ENCODE results near the gene PAPPA2. TPM values are rescaled to one million over a fixed set of nuclear protein-coding genes. Genes with fewer than 3 reads are reported as not detected.
A peak's percentile ranks its signal among the peaks of the same experiment; 100 is the strongest.

The PAPPA2 gene
- total and polyA plus RNA-seq, 7 donors, result under 0.01 to 3.9 (median 1.2) TPM; not detected in 1

GRCh38 chr1:176878750-176879536 is 416.0 kb downstream of the PAPPA2 start:
- DNase-seq, result no peak
- H3K27me3 ChIP-seq, result no peaks in the 10 kb centered on the region
- 70 to 72% methylated on average over 12 of the region's 12 CpGs for WGBS, 2 donors
- no peaks in the 10 kb centered on the region for H3K36me3 ChIP-seq
- intact Hi-C loops (cut with DNase I), result no loop called here
- H3K4me3 ChIP-seq, result no peak overlapping the region
- H3K4me1 ChIP-seq, result peaks cover 0 to 6% (median 6%) of the 10 kb centered on the region in 4 donors
- H3K9me3 ChIP-seq, result no peaks in the 10 kb centered on the region
- H3K27ac ChIP-seq, result no peak overlapping the region
- TF ChIP-seq CTCF (IDR thresholded peaks at IDR 0.05) (no peak), POLR2A (IDR thresholded peaks at IDR 0.05) (no peak), EP300 (IDR thresholded peaks at IDR 0.05) (no peak), POLR2AphosphoS5 (IDR thresholded peaks at IDR 0.05) (no peak)

DNA sequence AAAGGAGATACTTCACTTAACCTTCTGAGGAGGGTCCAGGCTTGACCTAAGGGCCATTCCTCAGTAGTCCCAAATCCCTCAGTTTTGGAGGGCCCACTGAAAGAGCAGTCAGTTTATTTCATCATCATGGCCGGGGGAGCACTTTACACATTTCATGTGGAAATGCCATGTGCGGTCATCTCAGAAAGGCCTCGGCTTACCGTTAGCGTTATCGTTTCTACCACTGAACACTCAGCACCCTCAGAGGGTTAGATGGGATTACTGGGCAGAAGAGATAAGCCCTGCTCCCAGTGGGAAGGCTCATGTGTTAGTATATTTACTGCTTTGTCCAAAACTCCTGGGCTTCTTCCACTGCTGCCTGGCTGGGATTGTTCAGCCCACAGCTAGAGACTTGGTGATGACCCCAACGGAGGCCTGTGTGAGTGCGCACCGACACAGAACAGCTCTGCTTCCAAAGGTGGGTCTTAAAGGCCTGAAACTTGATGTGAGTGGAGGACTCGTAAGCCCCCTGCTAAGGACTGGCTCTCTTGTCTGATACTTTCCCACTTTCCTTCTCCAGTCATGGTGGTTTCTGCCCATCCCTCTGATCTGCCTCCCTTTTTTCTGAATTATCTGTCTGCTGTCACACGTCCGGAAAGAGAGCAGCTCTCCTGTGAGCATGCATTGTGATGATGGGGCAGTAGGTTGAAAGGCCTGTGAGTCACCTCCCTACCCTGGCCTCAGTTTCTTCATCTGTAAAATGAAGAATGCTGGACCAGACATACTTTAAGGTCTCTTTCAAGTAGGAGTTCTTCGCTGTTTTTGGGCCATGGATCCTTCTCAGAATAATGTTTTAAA is 417.0 kb downstream of the PAPPA2 start:
- intact Hi-C loops (cut with DNase I), result no loop called here
- H3K4me3 ChIP-seq, result no peak overlapping the region
- peaks cover 0 to 6% (median 6%) of the 10 kb centered on the region in 4 donors for H3K4me1 ChIP-seq
- no peak for DNase-seq
- H3K9me3 ChIP-seq, result no peaks in the 10 kb centered on the region
- H3K27me3 ChIP-seq, result no peaks in the 10 kb centered on the region
- TF ChIP-seq POLR2A (IDR thresholded peaks at IDR 0.05), result no peak
- 89 to 95% methylated on average over 13 of the region's 13 CpGs for WGBS, 2 donors
- no peaks in the 10 kb centered on the region for H3K36me3 ChIP-seq
- no peak overlapping the region for H3K27ac ChIP-seq

- WGBS, 2 donors, result 11 to 17% methylated on average over 9 of the region's 9 CpGs
- intact Hi-C loops (cut with DNase I), result loop anchor here (1.0 kb wide), 2 partner anchors 322 to 506 kb away; no protein-coding TSS in a partner anchor
- peak; percentile 81 for DNase-seq
- H3K27me3 ChIP-seq, result no peaks in the 10 kb centered on the region
- H3K9me3 ChIP-seq, result no peaks in the 10 kb centered on the region
- H3K4me1 ChIP-seq, result peaks cover 0 to 6% (median 6%) of the 10 kb centered on the region in 4 donors
- H3K27ac ChIP-seq, result no peak overlapping the region
- H3K4me3 ChIP-seq, result no peak overlapping the region
- no peaks in the 10 kb centered on the region for H3K36me3 ChIP-seq
- TF ChIP-seq POLR2AphosphoS5 (IDR thresholded peaks at IDR 0.05) (no peak), CTCF (IDR thresholded peaks at IDR 0.05) (peak; percentile 57 to 90 (median 82))
Observed at GRCh38 chr1:176880955-176881595, 418.1 kb downstream of the PAPPA2 start.

GRCh38 chr1:176884286-176884685 is 421.3 kb downstream of the PAPPA2 start:
- Histone ChIP-seq H3K9me3 (no peaks in the 10 kb centered on the region), H3K4me3 (no peak overlapping the region), H3K36me3 (no peaks in the 10 kb centered on the region), H3K27ac (no peak overlapping the region), H3K27me3 (no peaks in the 10 kb centered on the region), H3K4me1 (peaks cover 0 to 6% (median 6%) of the 10 kb centered on the region in 4 donors)
- intact Hi-C loops (cut with DNase I), result no loop called here
- TF ChIP-seq POLR2AphosphoS5 (IDR thresholded peaks at IDR 0.05) (no peak), CTCF (IDR thresholded peaks at IDR 0.05) (no peak), EP300 (IDR thresholded peaks at IDR 0.05) (no peak), POLR2A (IDR thresholded peaks at IDR 0.05) (no peak)
- DNase-seq, result no peak
- 74 to 77% methylated on average over 4 of the region's 4 CpGs for WGBS, 2 donors

GRCh38 chr1:176884911-176885310 is 421.9 kb downstream of the PAPPA2 start:
- H3K4me1 ChIP-seq, result peaks cover 0 to 6% (median 6%) of the 10 kb centered on the region in 4 donors
- no peak overlapping the region for H3K4me3 ChIP-seq
- intact Hi-C loops (cut with DNase I), result no loop called here
- TF ChIP-seq EP300 (IDR thresholded peaks at IDR 0.05) (no peak), CTCF (IDR thresholded peaks at IDR 0.05) (no peak), POLR2AphosphoS5 (IDR thresholded peaks at IDR 0.05) (no peak), POLR2A (IDR thresholded peaks at IDR 0.05) (no peak)
- no peaks in the 10 kb centered on the region for H3K9me3 ChIP-seq
- no peak overlapping the region for H3K27ac ChIP-seq
- no peaks in the 10 kb centered on the region for H3K36me3 ChIP-seq
- 70 to 91% methylated on average over 1 of the region's 1 CpG for WGBS, 2 donors
- H3K27me3 ChIP-seq, result no peaks in the 10 kb centered on the region
- no peak for DNase-seq

All from sigmoid colon (tissue), 7 donors.